ENCODE measurements around the gene HLA-DMB. TPM values are rescaled to one million over a fixed set of nuclear protein-coding genes. Genes with fewer than 3 reads are reported as not detected.

Gene HLA-DMB
- total RNA-seq, 1 experiment from 2014 or later = 0.34 TPM

GRCh38 chr6:32982084-32982701 is 41.4 kb upstream of the HLA-DMB start:
- TF ChIP-seq EZH2 (IDR thresholded peaks at IDR 0.05; ENCODE audit: borderline replicate concordance, low read depth, low read length, poor library complexity, severe bottlenecking) (no peak), CTCF (conservative IDR thresholded peaks at IDR 0.05; ENCODE audit: low read depth, low read length) (no peak)
- ChIA-PET POLR2A (ENCODE audit: low non-redundant PET) (interaction anchor here (0.7 to 2.7 kb wide), 2 partner anchors 11 to 32 kb away, joined by 3 to 20 read pairs; no protein-coding TSS in a partner anchor), CTCF (no interaction called here)
- H3K36me3 ChIP-seq (ENCODE audit: insufficient read depth, low read length, poor library complexity, severe bottlenecking) = peaks cover 46% of the 10 kb centered on the region
- no TSS peak for BruUV-seq (replicated peaks)
- no peaks in the 10 kb centered on the region for H3K4me1 ChIP-seq (ENCODE audit: insufficient read depth, low read length, poor library complexity, severe bottlenecking)
- H3K27me3 ChIP-seq (replicated peaks; ENCODE audit: insufficient read depth, low read depth, low read length, poor library complexity) = no peaks in the 10 kb centered on the region
- H3K27ac ChIP-seq (ENCODE audit: low read depth, low read length, poor library complexity, severe bottlenecking) = peak overlapping the region; percentile 18
- DNase-seq (ENCODE audit: low spot score) = peak; percentile 36
- H3K4me3 ChIP-seq (ENCODE audit: low read depth, low read length, poor library complexity, severe bottlenecking) = no peak overlapping the region
- H3K9me3 ChIP-seq (ENCODE audit: low read depth, low read length, poor library complexity, severe bottlenecking) = no peaks in the 10 kb centered on the region
- intact Hi-C loops (cut with micrococcal nuclease; ENCODE audit: unreplicated experiment) = no loop called here

GRCh38 chr6:32980488-32981038 is 39.7 kb upstream of the HLA-DMB start:
- intact Hi-C loops (cut with micrococcal nuclease; ENCODE audit: unreplicated experiment) = no loop called here
- no peak overlapping the region for H3K4me3 ChIP-seq (ENCODE audit: low read depth, low read length, poor library complexity, severe bottlenecking)
- peaks cover 7% of the 10 kb centered on the region for H3K4me1 ChIP-seq (ENCODE audit: insufficient read depth, low read length, poor library complexity, severe bottlenecking)
- BruUV-seq (replicated peaks) = no TSS peak
- H3K36me3 ChIP-seq (ENCODE audit: insufficient read depth, low read length, poor library complexity, severe bottlenecking) = peaks cover 63% of the 10 kb centered on the region
- DNase-seq (ENCODE audit: low spot score) = no peak
- ChIA-PET POLR2A (ENCODE audit: low non-redundant PET) (interaction anchor here (0.6 to 2.7 kb wide), 3 partner anchors 9 to 103 kb away, joined by 3 to 20 read pairs (median 8); no protein-coding TSS in a partner anchor), CTCF (no interaction called here)
- TF ChIP-seq EZH2 (IDR thresholded peaks at IDR 0.05; ENCODE audit: borderline replicate concordance, low read depth, low read length, poor library complexity, severe bottlenecking) (no peak), CTCF (conservative IDR thresholded peaks at IDR 0.05; ENCODE audit: low read depth, low read length) (no peak)
- H3K27ac ChIP-seq (ENCODE audit: low read depth, low read length, poor library complexity, severe bottlenecking) = no peak overlapping the region
- no peaks in the 10 kb centered on the region for H3K27me3 ChIP-seq (replicated peaks; ENCODE audit: insufficient read depth, low read depth, low read length, poor library complexity)
- H3K9me3 ChIP-seq (ENCODE audit: low read depth, low read length, poor library complexity, severe bottlenecking) = no peaks in the 10 kb centered on the region

- intact Hi-C loops (cut with micrococcal nuclease; ENCODE audit: unreplicated experiment) = loop anchor here (10.0 kb wide), 1 partner anchor 445 kb away; the partner anchor contains the start of gene SYNGAP1
- POLR2A ChIA-PET (ENCODE audit: low non-redundant PET) = interaction anchor here (0.6 to 2.7 kb wide), 3 partner anchors 9 to 100 kb away, joined by 3 to 20 read pairs (median 3); no protein-coding TSS in a partner anchor
- CTCF ChIA-PET = no interaction called here
These were observed 39.1 kb upstream of the HLA-DMB start for GRCh38 chr6:32979720-32980487.

More at GRCh38 chr6:32979720-32980487, 39.1 kb upstream of the HLA-DMB start:
- H3K36me3 ChIP-seq (ENCODE audit: insufficient read depth, low read length, poor library complexity, severe bottlenecking) = peaks cover 69% of the 10 kb centered on the region
- no peak overlapping the region for H3K27ac ChIP-seq (ENCODE audit: low read depth, low read length, poor library complexity, severe bottlenecking)
- TSS peak; percentile 0 for BruUV-seq (replicated peaks)
- H3K27me3 ChIP-seq (replicated peaks; ENCODE audit: insufficient read depth, low read depth, low read length, poor library complexity) = no peaks in the 10 kb centered on the region
- TF ChIP-seq EZH2 (IDR thresholded peaks at IDR 0.05; ENCODE audit: borderline replicate concordance, low read depth, low read length, poor library complexity, severe bottlenecking) (no peak), CTCF (conservative IDR thresholded peaks at IDR 0.05; ENCODE audit: low read depth, low read length) (no peak)
- no peak for DNase-seq (ENCODE audit: low spot score)
- no peak overlapping the region for H3K4me3 ChIP-seq (ENCODE audit: low read depth, low read length, poor library complexity, severe bottlenecking)
- H3K4me1 ChIP-seq (ENCODE audit: insufficient read depth, low read length, poor library complexity, severe bottlenecking) = peaks cover 14% of the 10 kb centered on the region
- no peaks in the 10 kb centered on the region for H3K9me3 ChIP-seq (ENCODE audit: low read depth, low read length, poor library complexity, severe bottlenecking)
